PC-3 (cell line): Measurements from ENCODE around the gene AXDND1.

Experiments
- CTCF ChIP-seq: fragments of 300-600 bp; sonication (generic); conservative IDR thresholded peaks from 2 replicates; pipeline ENCODE4 v1.5.1; 2017; ENCODE audit warnings: antibody characterized with exemption, low read depth, mild to moderate bottlenecking, low read length
- EZH2 ChIP-seq: fragments of 300-600 bp; sonication (generic); IDR thresholded peaks from one replicate; pipeline ENCODE4 v1.6.1; 2017; ENCODE audit warnings: antibody characterized with exemption, mild to moderate bottlenecking, low read length; ENCODE audit not compliant: unreplicated experiment

- TF ChIP-seq CTCF (no peak), EZH2 (no peak)
Measured at GRCh38 chr1:179327679-179328078, 38.1 kb upstream of the AXDND1 start.
